ENCODE results near the gene SYNE1. TPM values are rescaled to one million over a fixed set of nuclear protein-coding genes. Genes with fewer than 3 reads are reported as not detected.

Gene SYNE1
- total RNA-seq, 1 experiment from 2014 or later: 3.0 TPM

DNA sequence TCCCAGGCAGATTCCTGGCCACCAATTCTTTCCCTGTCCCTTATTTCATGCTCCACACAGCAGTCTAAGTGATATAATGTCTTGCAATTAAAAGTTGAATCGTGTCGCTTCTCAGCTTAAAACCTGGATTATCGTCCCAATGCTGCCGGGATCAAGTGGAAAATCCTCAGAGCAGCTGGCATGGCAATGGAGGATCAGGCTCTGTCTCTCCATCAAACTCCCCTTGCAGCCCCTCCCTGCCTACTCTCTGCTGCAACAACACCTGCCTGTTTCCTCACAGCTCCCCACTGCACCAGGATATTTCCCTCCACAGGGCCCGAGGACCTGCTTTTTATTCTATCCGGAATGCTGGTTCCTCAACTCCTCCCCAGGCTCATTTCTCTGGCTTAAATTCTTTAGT is 277.1 kb downstream of the SYNE1 start:
- H4K20me1 ChIP-seq (ENCODE audit: control insufficient read depth, insufficient read depth, insufficient read length): no peaks in the 10 kb centered on the region

More for the DNA sequence above, 277.1 kb downstream of the SYNE1 start:
- H3K36me3 Mint-ChIP-seq (ENCODE audit: insufficient read depth in 1 of 3, low read depth in 3 of 3): no peaks in the 10 kb centered on the region; a peak in 1 of 7 replicates
- no peak overlapping the region for H3K4me3 Mint-ChIP-seq
- no peaks in the 10 kb centered on the region for H3K4me1 ChIP-seq (ENCODE audit: insufficient read depth, low read length)
- no peak overlapping the region for H2AFZ ChIP-seq (ENCODE audit: low read length)
- no peaks in the 10 kb centered on the region for H3K79me2 ChIP-seq (ENCODE audit: insufficient read depth, low read length)
- H3K23ac ChIP-seq (ENCODE audit: insufficient read length, low read depth, low read length): no peak overlapping the region
- no peaks in the 10 kb centered on the region for H3K23me2 ChIP-seq (ENCODE audit: insufficient read length, low read depth, low read length, poor library complexity, severe bottlenecking)
- WGBS (ENCODE audit: extremely low coverage, insufficient read length, low lambda C conversion rate): no CpG with 5 or more reads among the region's 6 CpGs
- H2BK5ac ChIP-seq (ENCODE audit: insufficient read length, low read length): no peak overlapping the region
- H3K9me3 Mint-ChIP-seq: peaks cover 2% of the 10 kb centered on the region in 2 experiments; a peak in 2 of 5 replicates
- no peaks in the 10 kb centered on the region for H3K27me3 Mint-ChIP-seq (ENCODE audit: low read depth)
- H4K91ac ChIP-seq (ENCODE audit: insufficient read length, low read depth, low read length): no peak overlapping the region
- H4K5ac ChIP-seq (ENCODE audit: insufficient read length, low read depth, low read length): no peak overlapping the region
- no peak overlapping the region for H3K56ac ChIP-seq (ENCODE audit: insufficient read length, low read depth, low read length)
- H3T11ph ChIP-seq (ENCODE audit: low read length): no peak overlapping the region
- no peak overlapping the region for H2BK20ac ChIP-seq (ENCODE audit: low read depth, low read length, poor library complexity, severe bottlenecking)
- H3K4me2 ChIP-seq (ENCODE audit: insufficient read depth, insufficient read length, low read length): no peak overlapping the region
- H3K79me1 ChIP-seq (ENCODE audit: insufficient read depth, low read depth, low read length, poor library complexity, severe bottlenecking): no peaks in the 10 kb centered on the region
- no peaks in the 10 kb centered on the region for H3K27me3 ChIP-seq (ENCODE audit: insufficient read depth, low read length)
- H2BK120ac ChIP-seq (ENCODE audit: low read depth, low read length, poor library complexity, severe bottlenecking): no peak overlapping the region
- H3K9me3 ChIP-seq (ENCODE audit: control insufficient read depth, low read depth, low read length): no peaks in the 10 kb centered on the region
- no peak overlapping the region for H2AK5ac ChIP-seq (ENCODE audit: insufficient read length, low read length)
- no peak overlapping the region for H2BK15ac ChIP-seq (ENCODE audit: low read depth, low read length)
- no peak for DNase-seq
- H3K14ac ChIP-seq (ENCODE audit: insufficient read depth, low read length): no peak overlapping the region; the same call in 1 of the 2 replicates
- H4K8ac ChIP-seq (replicated peaks; ENCODE audit: insufficient read length, low read depth, low read length): no peak overlapping the region
- H3K4ac ChIP-seq (ENCODE audit: low read depth, low read length): no peak overlapping the region
- H2BK12ac ChIP-seq (ENCODE audit: insufficient read length, low read depth, low read length): no peak overlapping the region
- no peak overlapping the region for H3K9ac ChIP-seq (ENCODE audit: extremely low read depth, insufficient read length, low read length)
- H3K27ac Mint-ChIP-seq: no peak overlapping the region
- no peak overlapping the region for H3K18ac ChIP-seq (ENCODE audit: insufficient read length, low read depth, low read length)
- H3K27ac ChIP-seq (ENCODE audit: insufficient read length, low read depth, low read length): no peak overlapping the region
- H3K4me1 Mint-ChIP-seq: peaks cover 3 to 6% of the 10 kb centered on the region in 2 experiments; a peak in 3 of 4 replicates
- TF ChIP-seq CTCF (conservative IDR thresholded peaks at IDR 0.05): no peak
